ENCODE data around the gene CLDN1.

Gene CLDN1

GRCh38 chr3:190319660-190320059 lies 2.6 kb downstream of the CLDN1 start:
- H3K4me3 Mint-ChIP-seq: peak overlapping the region; percentile 39
- H3K36me3 Mint-ChIP-seq (ENCODE audit: low read depth): no peaks in the 10 kb centered on the region
- H3K27ac Mint-ChIP-seq: peak overlapping the region; percentile 38
- no peaks in the 10 kb centered on the region for H3K9me3 Mint-ChIP-seq
- H3K27me3 Mint-ChIP-seq: peaks cover 37% of the 10 kb centered on the region
- H3K4me1 Mint-ChIP-seq (ENCODE audit: low read depth): peaks cover 38% of the 10 kb centered on the region

- Mint-ChIP-seq H3K27me3 (peaks cover 35% of the 10 kb centered on the region), H3K27ac (no peak overlapping the region), H3K36me3 (ENCODE audit: low read depth) (no peaks in the 10 kb centered on the region), H3K4me1 (ENCODE audit: low read depth) (peaks cover 38% of the 10 kb centered on the region), H3K4me3 (peak overlapping the region; percentile 9), H3K9me3 (no peaks in the 10 kb centered on the region)
Measured at GRCh38 chr3:190318666-190319065, 3.6 kb downstream of the CLDN1 start.

- Mint-ChIP-seq H3K27ac (no peak overlapping the region), H3K27me3 (peaks cover 11% of the 10 kb centered on the region), H3K9me3 (no peaks in the 10 kb centered on the region), H3K4me1 (ENCODE audit: low read depth) (peaks cover 20% of the 10 kb centered on the region), H3K36me3 (ENCODE audit: low read depth) (no peaks in the 10 kb centered on the region), H3K4me3 (no peak overlapping the region)
Measured at GRCh38 chr3:190314741-190315140, 7.5 kb downstream of the CLDN1 start.

GRCh38 chr3:190309414-190309813 lies 12.8 kb downstream of the CLDN1 start:
- Mint-ChIP-seq H3K36me3 (ENCODE audit: low read depth) (no peaks in the 10 kb centered on the region), H3K4me3 (no peak overlapping the region), H3K27ac (no peak overlapping the region), H3K9me3 (no peaks in the 10 kb centered on the region), H3K27me3 (peaks cover 4% of the 10 kb centered on the region), H3K4me1 (ENCODE audit: low read depth) (peaks cover 33% of the 10 kb centered on the region)

- Mint-ChIP-seq H3K9me3 (no peaks in the 10 kb centered on the region), H3K36me3 (ENCODE audit: low read depth) (no peaks in the 10 kb centered on the region), H3K4me3 (no peak overlapping the region), H3K27ac (no peak overlapping the region), H3K4me1 (ENCODE audit: low read depth) (peaks cover 33% of the 10 kb centered on the region), H3K27me3 (peaks cover 6% of the 10 kb centered on the region)
Measured at GRCh38 chr3:190308154-190308553, 14.1 kb downstream of the CLDN1 start.

- Mint-ChIP-seq H3K27ac (peak overlapping the region; percentile 90), H3K4me3 (no peak overlapping the region), H3K4me1 (ENCODE audit: low read depth) (peaks cover 33% of the 10 kb centered on the region), H3K36me3 (ENCODE audit: low read depth) (no peaks in the 10 kb centered on the region), H3K27me3 (peaks cover 8% of the 10 kb centered on the region), H3K9me3 (no peaks in the 10 kb centered on the region)
Measured at GRCh38 chr3:190307164-190307545, 15.1 kb downstream of the CLDN1 start.

GRCh38 chr3:190306513-190307163 lies 15.6 kb downstream of the CLDN1 start:
- Mint-ChIP-seq H3K4me1 (ENCODE audit: low read depth) (peaks cover 37% of the 10 kb centered on the region), H3K4me3 (peak overlapping the region; percentile 38), H3K9me3 (no peaks in the 10 kb centered on the region), H3K27ac (peak overlapping the region; percentile 90), H3K27me3 (peaks cover 10% of the 10 kb centered on the region), H3K36me3 (ENCODE audit: low read depth) (no peaks in the 10 kb centered on the region)

GRCh38 chr3:190306026-190306425 lies 16.2 kb downstream of the CLDN1 start:
- H3K4me1 Mint-ChIP-seq (ENCODE audit: low read depth): peaks cover 40% of the 10 kb centered on the region
- H3K27me3 Mint-ChIP-seq: peaks cover 14% of the 10 kb centered on the region
- H3K9me3 Mint-ChIP-seq: no peaks in the 10 kb centered on the region
- H3K4me3 Mint-ChIP-seq: peak overlapping the region; percentile 38
- H3K27ac Mint-ChIP-seq: peak overlapping the region; percentile 90
- no peaks in the 10 kb centered on the region for H3K36me3 Mint-ChIP-seq (ENCODE audit: low read depth)

GRCh38 chr3:190305406-190305805 lies 16.8 kb downstream of the CLDN1 start:
- H3K9me3 Mint-ChIP-seq: no peaks in the 10 kb centered on the region
- H3K27ac Mint-ChIP-seq: no peak overlapping the region
- H3K36me3 Mint-ChIP-seq (ENCODE audit: low read depth): no peaks in the 10 kb centered on the region
- H3K4me3 Mint-ChIP-seq: no peak overlapping the region
- peaks cover 14% of the 10 kb centered on the region for H3K27me3 Mint-ChIP-seq
- peaks cover 40% of the 10 kb centered on the region for H3K4me1 Mint-ChIP-seq (ENCODE audit: low read depth)

- H3K4me3 Mint-ChIP-seq: no peak overlapping the region
- no peak overlapping the region for H3K27ac Mint-ChIP-seq
- H3K36me3 Mint-ChIP-seq (ENCODE audit: low read depth): no peaks in the 10 kb centered on the region
- H3K9me3 Mint-ChIP-seq: no peaks in the 10 kb centered on the region
- H3K27me3 Mint-ChIP-seq: peaks cover 22% of the 10 kb centered on the region
- peaks cover 40% of the 10 kb centered on the region for H3K4me1 Mint-ChIP-seq (ENCODE audit: low read depth)
Measured at GRCh38 chr3:190303884-190304283, 18.4 kb downstream of the CLDN1 start.

- H3K27me3 Mint-ChIP-seq: peaks cover 22% of the 10 kb centered on the region
- H3K9me3 Mint-ChIP-seq: no peaks in the 10 kb centered on the region
- H3K36me3 Mint-ChIP-seq (ENCODE audit: low read depth): no peaks in the 10 kb centered on the region
- no peak overlapping the region for H3K27ac Mint-ChIP-seq
- H3K4me1 Mint-ChIP-seq (ENCODE audit: low read depth): peaks cover 34% of the 10 kb centered on the region
- no peak overlapping the region for H3K4me3 Mint-ChIP-seq
Measured at GRCh38 chr3:190302212-190302867, 19.9 kb downstream of the CLDN1 start.

- Mint-ChIP-seq H3K36me3 (ENCODE audit: low read depth) (no peaks in the 10 kb centered on the region), H3K27me3 (peaks cover 25% of the 10 kb centered on the region), H3K9me3 (no peaks in the 10 kb centered on the region), H3K4me1 (ENCODE audit: low read depth) (peaks cover 27% of the 10 kb centered on the region), H3K4me3 (peak overlapping the region; percentile 38), H3K27ac (no peak overlapping the region)
Measured at GRCh38 chr3:190301591-190301990, 20.7 kb downstream of the CLDN1 start.

GRCh38 chr3:190299969-190300368 lies 22.3 kb downstream of the CLDN1 start:
- H3K9me3 Mint-ChIP-seq: no peaks in the 10 kb centered on the region
- H3K4me3 Mint-ChIP-seq: no peak overlapping the region
- peaks cover 12% of the 10 kb centered on the region for H3K4me1 Mint-ChIP-seq (ENCODE audit: low read depth)
- H3K27ac Mint-ChIP-seq: no peak overlapping the region
- H3K27me3 Mint-ChIP-seq: peaks cover 25% of the 10 kb centered on the region
- no peaks in the 10 kb centered on the region for H3K36me3 Mint-ChIP-seq (ENCODE audit: low read depth)

- Mint-ChIP-seq H3K4me3 (no peak overlapping the region), H3K27me3 (peaks cover 9% of the 10 kb centered on the region), H3K27ac (no peak overlapping the region), H3K9me3 (peaks cover 6% of the 10 kb centered on the region), H3K4me1 (ENCODE audit: low read depth) (no peaks in the 10 kb centered on the region), H3K36me3 (ENCODE audit: low read depth) (no peaks in the 10 kb centered on the region)
Measured at GRCh38 chr3:190294030-190294429, 28.2 kb downstream of the CLDN1 start.

GRCh38 chr3:190293621-190294020 lies 28.6 kb downstream of the CLDN1 start:
- H3K36me3 Mint-ChIP-seq (ENCODE audit: low read depth): no peaks in the 10 kb centered on the region
- no peaks in the 10 kb centered on the region for H3K4me1 Mint-ChIP-seq (ENCODE audit: low read depth)
- H3K27ac Mint-ChIP-seq: no peak overlapping the region
- H3K4me3 Mint-ChIP-seq: no peak overlapping the region
- peaks cover 9% of the 10 kb centered on the region for H3K27me3 Mint-ChIP-seq
- H3K9me3 Mint-ChIP-seq: peaks cover 6% of the 10 kb centered on the region

Data from stimulated activated naive CD8-positive, alpha-beta T cell treated with anti-CD3 and anti-CD28 coated beads, Interleukin-15, Interleukin-2, amounts not matched to agents 100 ng/mL and 50 ng/mL, for 24 hours (primary cell).